AG04449 (cell line): Measurements from ENCODE around the gene GPC4.

Source experiments
- CTCF ChIA-PET: fragments of 350-600 bp; formaldehyde crosslinking; extraction: SDS; loops from one replicate; lab custom pipeline; 2021; ENCODE audit warnings: antibody characterized with exemption; lab: Yijun Ruan, JAX
- POLR2A ChIA-PET: fragments of 400-600, 350-600 bp; formaldehyde crosslinking; extraction: SDS; loops from one replicate; lab custom pipeline; 2020; ENCODE audit warnings: antibody characterized with exemption, inconsistent platforms; lab: Yijun Ruan, JAX
- DNase-seq: peaks from one replicate; pipeline ENCODE4 v3.0.0-alpha.2; 2010; ENCODE audit warnings: low read depth, low spot score
- H3K4me3 ChIP-seq: 2 replicates; pipeline ENCODE4 v1.5.1; 2011; ENCODE audit warnings: low read depth, mild to moderate bottlenecking, control low read depth, low read length
- CTCF ChIP-seq: IDR thresholded peaks from one replicate; pipeline ENCODE4 v1.5.1; 2011; ENCODE audit warnings: mild to moderate bottlenecking, moderate library complexity, low read length, control low read depth, inconsistent platforms; ENCODE audit not compliant: insufficient read depth; ENCODE audit errors: missing control alignments

The GPC4 gene

GRCh38 chrX:133391111-133391510 is 24.2 kb downstream of the GPC4 start:
- POLR2A ChIA-PET, result no interaction called here
- no peak overlapping the region for H3K4me3 ChIP-seq
- CTCF ChIA-PET, result no interaction called here
- no peak for DNase-seq
- no peak for TF ChIP-seq CTCF

GRCh38 chrX:133390676-133391075 is 24.6 kb downstream of the GPC4 start:
- CTCF ChIA-PET, result interaction anchor here (0.6 kb wide), 1 partner anchor 165 kb away, joined by 3 read pairs; no protein-coding TSS in a partner anchor
- no peak overlapping the region for H3K4me3 ChIP-seq
- DNase-seq, result no peak
- TF ChIP-seq CTCF, result no peak
- POLR2A ChIA-PET, result no interaction called here

GRCh38 chrX:133389975-133390374 is 25.3 kb downstream of the GPC4 start:
- no peak for DNase-seq
- ChIA-PET CTCF (no interaction called here), POLR2A (no interaction called here)
- TF ChIP-seq CTCF, result no peak
- H3K4me3 ChIP-seq, result no peak overlapping the region

- POLR2A ChIA-PET, result no interaction called here
- CTCF ChIA-PET, result no interaction called here
- H3K4me3 ChIP-seq, result no peak overlapping the region
- no peak for DNase-seq
- no peak for TF ChIP-seq CTCF
These were observed 30.8 kb downstream of the GPC4 start for GRCh38 chrX:133384454-133384853.

GRCh38 chrX:133380711-133381619 is 34.3 kb downstream of the GPC4 start:
- DNase-seq, result no peak
- ChIA-PET CTCF (no interaction called here), POLR2A (no interaction called here)
- H3K4me3 ChIP-seq, result no peak overlapping the region
- TF ChIP-seq CTCF, result no peak

GRCh38 chrX:133376422-133376821 is 38.9 kb downstream of the GPC4 start:
- POLR2A ChIA-PET, result no interaction called here
- DNase-seq, result no peak
- CTCF ChIA-PET, result no interaction called here
- no peak for TF ChIP-seq CTCF
- no peak overlapping the region for H3K4me3 ChIP-seq
